Stomach (tissue), 9 donors: ENCODE results near the gene PCBP2. TPM values are rescaled to one million over a fixed set of nuclear protein-coding genes. Genes with fewer than 3 reads are reported as not detected.

Experiments
- DNase-seq, 2 donors: peaks; one replicate each; pipeline versions ENCODE4 v3.0.0 to v3.0.0-alpha.2; 2013 to 2019
- H3K27ac ChIP-seq, 5 donors: fragments of 200-600 bp in 4 of 5; sonication (generic) in 4 of 5; one replicate each; pipeline ENCODE4 v1.5.1; 2013 to 2019; ENCODE audit warnings: mild to moderate bottlenecking in 1 of 5, moderate library complexity in 1 of 5
- H3K27me3 ChIP-seq, 3 donors: fragments of 200-600 bp; sonication (generic); one replicate each; pipeline ENCODE4 v1.5.1; 2017 to 2019; ENCODE audit warnings: mixed run types in 1 of 3
- H3K36me3 ChIP-seq, 4 donors: fragments of 200-600 bp; sonication (generic); 1 replicate in 3 of 4; 2 replicates in 1 of 4; pipeline ENCODE4 v1.5.1; 2016 to 2019
- H3K4me1 ChIP-seq, 4 donors: fragments of 200-600 bp; sonication (generic); one replicate each; pipeline ENCODE4 v1.5.1; 2016 to 2019
- H3K4me3 ChIP-seq, 4 donors: fragments of 200-600 bp; sonication (generic) in 3 of 4; one replicate each; pipeline ENCODE4 v1.5.1; 2016 to 2019; ENCODE audit warnings: mild to moderate bottlenecking in 1 of 4
- H3K9me3 ChIP-seq, 4 donors: fragments of 200-600 bp; sonication (generic); one replicate each; pipeline ENCODE4 v1.5.1; 2016 to 2019
- CTCF ChIP-seq, 7 experiments: fragments of 450-650 bp in 4 of 7; fragments of 200-600 bp in 3 of 7; sonication (generic) in 3 of 7; IDR thresholded peaks; one replicate each; pipeline ENCODE4 v1.5.1; 2016 to 2019; ENCODE audit warnings: antibody characterized with exemption in 7 of 7, control low read depth in 2 of 7, mild to moderate bottlenecking in 1 of 7
- EP300 ChIP-seq: sonication (generic); formaldehyde crosslinking; IDR thresholded peaks from one replicate; pipeline ENCODE4 v1.6.1; 2017; ENCODE audit warnings: antibody characterized with exemption
- POLR2A ChIP-seq, 4 donors: fragments of 450-650 bp; IDR thresholded peaks; one replicate each; pipeline ENCODE4 v1.6.1; 2016; ENCODE audit warnings: antibody characterized with exemption in 4 of 4, control low read depth in 2 of 4, mild to moderate bottlenecking in 1 of 4, moderate library complexity in 1 of 4
- POLR2AphosphoS5 ChIP-seq, 3 donors: sonication (generic); formaldehyde crosslinking; IDR thresholded peaks; one replicate each; pipeline ENCODE4 v1.6.1; 2016; ENCODE audit warnings: antibody characterized with exemption in 3 of 3
- WGBS, 5 donors: extraction: QIAGEN DNeasy Blood & Tissue Kit in 3 of 5; methylation state at CpG; one replicate each; pipeline versions ENCODE4 v1.1.5 to v1.1.7; 2013 to 2018; 5-methylcytosine and 5-hydroxymethylcytosine counted together
- intact Hi-C: fragments of 100-400 bp; cut with DNase I; formaldehyde crosslinking; loops from one replicate; pipeline ENCODE4 v1.15.1; 2023; ENCODE audit warnings: low total_unique reads
- polyA plus RNA-seq, 3 donors: library from polyadenylated mRNA; stranded (reverse); fragments of 200-250 nt; gene quantifications; one replicate each; pipeline ENCODE4 v1.2.3, GENCODE V29; 2013
- total RNA-seq, 5 donors: library from RNA; depleted of rRNA; stranded (reverse); fragments of >200 nt; gene quantifications; one replicate each; pipeline versions ENCODE4 v1.1.0 to v1.2.3, GENCODE V29; 2014 to 2016
- donor health status: healthy with polysubstance abuse.
- donor health status: Bipolar disorder and iron deficiency.
- donor health status: healthy.

PCBP2 gene
- total and polyA plus RNA-seq, 8 donors, result 109 to 714 (median 458) TPM

- 83 to 90% (median 85%) methylated on average over 7 of the region's 7 CpGs for WGBS, 5 donors
- H3K27ac ChIP-seq, result peak overlapping the region in 1 of 5 donors; percentile 99
- no peak for DNase-seq
- intact Hi-C loops, result no loop called here
- peaks cover 29 to 53% (median 49%) of the 10 kb centered on the region in 4 donors for H3K36me3 ChIP-seq
- H3K4me1 ChIP-seq, result peaks cover 20 to 42% (median 28%) of the 10 kb centered on the region in 4 donors
- H3K27me3 ChIP-seq, result no peaks in the 10 kb centered on the region
- TF ChIP-seq POLR2AphosphoS5 (IDR thresholded peaks at IDR 0.05) (no peak), CTCF (IDR thresholded peaks at IDR 0.05) (no peak), EP300 (no peak), POLR2A (IDR thresholded peaks at IDR 0.05) (no peak)
- H3K9me3 ChIP-seq, result no peaks in the 10 kb centered on the region
- no peak overlapping the region for H3K4me3 ChIP-seq
Observed at GRCh38 chr12:53450936-53451335, 966 bp upstream of the PCBP2 start.

- Histone ChIP-seq H3K4me1 (peaks cover 20 to 55% (median 37%) of the 10 kb centered on the region in 4 donors), H3K36me3 (peaks cover 33 to 53% (median 49%) of the 10 kb centered on the region in 4 donors), H3K4me3 (peak overlapping the region; percentile 74 to 89 (median 82)), H3K9me3 (no peaks in the 10 kb centered on the region), H3K27me3 (no peaks in the 10 kb centered on the region), H3K27ac (peak overlapping the region; percentile 96 to 99 (median 98))
- peak; percentile 86 to 96 for DNase-seq
- intact Hi-C loops, result no loop called here
- no peak for TF ChIP-seq POLR2A (IDR thresholded peaks at IDR 0.05)
- peak in 4 of 7 experiments; percentile 16 to 40 (median 22) for TF ChIP-seq CTCF (IDR thresholded peaks at IDR 0.05)
- TF ChIP-seq POLR2AphosphoS5 (IDR thresholded peaks at IDR 0.05), result peak in 2 of 3 donors; percentile 53 to 70
- TF ChIP-seq EP300, result no peak
- 0 to 2% (median 1%) methylated on average over 33 to 62 of the region's 82 CpGs for WGBS, 5 donors
Observed at GRCh38 chr12:53452159-53453077, 516 bp downstream of the PCBP2 start.

- Histone ChIP-seq H3K27ac (peak overlapping the region in 1 of 5 donors; percentile 98), H3K9me3 (no peaks in the 10 kb centered on the region), H3K36me3 (peaks cover 49 to 53% (median 51%) of the 10 kb centered on the region in 4 donors), H3K4me3 (peak overlapping the region in 2 of 4 donors; percentile 78 to 86), H3K4me1 (peaks cover 20 to 63% (median 37%) of the 10 kb centered on the region in 4 donors), H3K27me3 (no peaks in the 10 kb centered on the region)
- DNase-seq, result no peak
- TF ChIP-seq POLR2A (IDR thresholded peaks at IDR 0.05) (no peak), POLR2AphosphoS5 (IDR thresholded peaks at IDR 0.05) (no peak), EP300 (no peak), CTCF (IDR thresholded peaks at IDR 0.05) (no peak)
- WGBS, 5 donors, result 16 to 23% (median 22%) methylated on average over 6 of the region's 6 CpGs
- intact Hi-C loops, result no loop called here
Observed at GRCh38 chr12:53453953-53454640, 2.2 kb downstream of the PCBP2 start.

DNA sequence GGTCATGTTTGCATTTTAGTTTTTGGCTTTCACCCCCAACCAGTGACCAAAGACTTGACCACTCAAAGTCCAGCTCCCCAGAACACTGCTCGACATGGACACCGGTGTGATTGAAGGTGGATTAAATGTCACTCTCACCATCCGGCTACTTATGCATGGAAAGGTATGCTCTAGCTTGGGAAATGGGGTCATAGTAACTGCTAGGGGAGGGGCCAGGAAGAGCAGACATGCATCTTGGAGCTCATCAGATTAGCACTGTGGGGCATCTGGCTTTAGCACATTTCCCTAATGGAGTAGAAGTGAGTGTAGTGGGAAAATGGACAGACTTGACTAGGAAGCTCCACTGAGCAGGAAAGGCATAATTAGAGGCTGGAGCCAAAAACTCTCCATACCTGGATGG lies 2.8 kb downstream of the PCBP2 start:
- H3K27ac ChIP-seq, result no peak overlapping the region
- 33 to 56% (median 43%) methylated on average over 3 of the region's 3 CpGs for WGBS, 5 donors
- peaks cover 20 to 70% (median 39%) of the 10 kb centered on the region in 4 donors for H3K4me1 ChIP-seq
- H3K27me3 ChIP-seq, result no peaks in the 10 kb centered on the region
- DNase-seq, result no peak
- intact Hi-C loops, result no loop called here
- H3K36me3 ChIP-seq, result peaks cover 55 to 59% (median 57%) of the 10 kb centered on the region in 4 donors
- TF ChIP-seq POLR2AphosphoS5 (IDR thresholded peaks at IDR 0.05) (no peak), CTCF (IDR thresholded peaks at IDR 0.05) (no peak), EP300 (no peak), POLR2A (IDR thresholded peaks at IDR 0.05) (no peak)
- H3K4me3 ChIP-seq, result peak overlapping the region in 2 of 4 donors; percentile 78 to 86
- no peaks in the 10 kb centered on the region for H3K9me3 ChIP-seq
